Astrocyte (in vitro differentiated cells and primary cell): ENCODE measurements around the gene GNAI3. TPM values are rescaled to one million over a fixed set of nuclear protein-coding genes. Genes with fewer than 3 reads are reported as not detected.

ENCODE experiments used
- DNase-seq: peaks from one replicate; pipeline ENCODE4 v3.0.0-alpha.2; 2010; ENCODE audit warnings: low read depth
- FAIRE-seq: peaks from 2 replicates; lab custom pipeline; 2011; peaks lifted over from hg19 to GRCh38; lab: Jason Lieb, UNC
- H2AFZ ChIP-seq: 2 replicates; pipeline ENCODE4 v1.6.0; 2012; ENCODE audit warnings: low read depth, low read length, inconsistent platforms
- H3K27ac ChIP-seq: 2 replicates; pipeline ENCODE4 v1.5.1; 2011; ENCODE audit warnings: low read depth, low read length, inconsistent platforms
- H3K27me3 ChIP-seq: 2 replicates; pipeline ENCODE4 v1.6.0; 2011; ENCODE audit warnings: low read length, inconsistent platforms; ENCODE audit not compliant: insufficient read depth
- H3K36me3 ChIP-seq: 2 replicates; pipeline ENCODE4 v1.5.1; 2011; ENCODE audit warnings: low read length, inconsistent platforms; ENCODE audit not compliant: insufficient read depth
- H3K4me1 ChIP-seq: 2 replicates; pipeline ENCODE4 v1.5.1; 2011; ENCODE audit warnings: low read length, inconsistent platforms; ENCODE audit not compliant: insufficient read depth
- H3K4me2 ChIP-seq: 2 replicates; pipeline ENCODE4 v1.6.0; 2012; ENCODE audit warnings: low read length, inconsistent platforms
- H3K4me3 ChIP-seq: 2 replicates; pipeline ENCODE4 v1.5.1; 2011; ENCODE audit warnings: low read depth, mild to moderate bottlenecking, low read length, inconsistent platforms; ENCODE audit not compliant: insufficient read depth
- H3K79me2 ChIP-seq: 2 replicates; pipeline ENCODE4 v1.6.0; 2012; ENCODE audit warnings: mild to moderate bottlenecking, low read length, inconsistent platforms; ENCODE audit not compliant: insufficient read depth
- H3K9ac ChIP-seq: 2 replicates; pipeline ENCODE4 v1.6.0; 2012; ENCODE audit warnings: mild to moderate bottlenecking, low read length, inconsistent platforms
- H3K9me3 ChIP-seq: 2 replicates; pipeline ENCODE4 v1.5.1; 2012; ENCODE audit warnings: low read depth, mild to moderate bottlenecking, low read length, inconsistent platforms; ENCODE audit not compliant: insufficient read depth
- H4K20me1 ChIP-seq: 2 replicates; pipeline ENCODE4 v1.6.0; 2012; ENCODE audit warnings: low read length, inconsistent platforms; ENCODE audit not compliant: insufficient read depth
- H3K27ac Mint-ChIP-seq: one replicate; pipeline ENCODE4 v1.8.0; 2021; ENCODE audit warnings: mild to moderate bottlenecking, mixed read lengths; ENCODE audit not compliant: unreplicated experiment
- H3K27me3 Mint-ChIP-seq: one replicate; pipeline ENCODE4 v1.8.0; 2021; ENCODE audit warnings: low read depth, mixed read lengths; ENCODE audit not compliant: unreplicated experiment
- H3K36me3 Mint-ChIP-seq: one replicate; pipeline ENCODE4 v1.8.0; 2021; ENCODE audit warnings: low read depth, mixed read lengths; ENCODE audit not compliant: unreplicated experiment
- H3K4me1 Mint-ChIP-seq: one replicate; pipeline ENCODE4 v1.8.0; 2021; ENCODE audit warnings: low read depth, mixed read lengths; ENCODE audit not compliant: unreplicated experiment
- H3K4me3 Mint-ChIP-seq: one replicate; pipeline ENCODE4 v1.8.0; 2021; ENCODE audit warnings: mild to moderate bottlenecking, moderate library complexity, mixed read lengths; ENCODE audit not compliant: unreplicated experiment
- H3K9me3 Mint-ChIP-seq: one replicate; pipeline ENCODE4 v1.8.0; 2021; ENCODE audit warnings: mild to moderate bottlenecking, mixed read lengths; ENCODE audit not compliant: unreplicated experiment
- EZH2 ChIP-seq: IDR thresholded peaks from 2 replicates; pipeline ENCODE4 v1.6.1; 2012; ENCODE audit warnings: mild to moderate bottlenecking, low read length, inconsistent platforms; ENCODE audit not compliant: insufficient read depth
- total RNA-seq: library from RNA; stranded (reverse); gene quantifications from 2 replicates; pipeline ENCODE4 v1.2.1, GENCODE V29; 2021
- TF ChIP-seq, protein P1 (sequence below): IDR thresholded peaks from 2 replicates; pipeline ENCODE4 v1.5.1; 2011; ENCODE audit warnings: low read depth, mild to moderate bottlenecking, inconsistent platforms, low read length, moderate library complexity; ENCODE audit not compliant: insufficient read depth

GNAI3 gene
- total RNA-seq, 1 donor from 2014 or later: 16.1 TPM

DNA sequence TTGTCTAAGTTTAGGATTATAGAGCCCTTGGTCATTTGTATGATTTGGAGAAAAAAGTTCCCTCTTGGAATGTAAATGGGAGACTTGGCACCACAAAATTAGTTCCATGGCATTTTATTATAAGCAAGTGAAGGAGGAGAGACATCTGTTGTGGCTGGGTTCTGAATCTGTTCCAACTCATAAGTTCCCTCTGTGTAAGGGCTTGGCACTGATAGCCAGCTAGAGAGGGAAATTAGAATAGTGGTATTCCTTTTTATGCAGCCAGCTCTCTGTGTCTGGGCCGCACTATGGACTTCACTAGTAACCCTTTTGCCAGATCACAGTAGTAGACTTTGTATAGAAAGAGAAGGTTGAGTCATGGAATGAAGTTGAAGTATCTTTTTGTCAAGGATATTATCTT lies 31.1 kb downstream of the GNAI3 start:
- H3K4me2 ChIP-seq: no peak overlapping the region
- no peak for TF ChIP-seq EZH2
- TF ChIP-seq, protein P1, sequence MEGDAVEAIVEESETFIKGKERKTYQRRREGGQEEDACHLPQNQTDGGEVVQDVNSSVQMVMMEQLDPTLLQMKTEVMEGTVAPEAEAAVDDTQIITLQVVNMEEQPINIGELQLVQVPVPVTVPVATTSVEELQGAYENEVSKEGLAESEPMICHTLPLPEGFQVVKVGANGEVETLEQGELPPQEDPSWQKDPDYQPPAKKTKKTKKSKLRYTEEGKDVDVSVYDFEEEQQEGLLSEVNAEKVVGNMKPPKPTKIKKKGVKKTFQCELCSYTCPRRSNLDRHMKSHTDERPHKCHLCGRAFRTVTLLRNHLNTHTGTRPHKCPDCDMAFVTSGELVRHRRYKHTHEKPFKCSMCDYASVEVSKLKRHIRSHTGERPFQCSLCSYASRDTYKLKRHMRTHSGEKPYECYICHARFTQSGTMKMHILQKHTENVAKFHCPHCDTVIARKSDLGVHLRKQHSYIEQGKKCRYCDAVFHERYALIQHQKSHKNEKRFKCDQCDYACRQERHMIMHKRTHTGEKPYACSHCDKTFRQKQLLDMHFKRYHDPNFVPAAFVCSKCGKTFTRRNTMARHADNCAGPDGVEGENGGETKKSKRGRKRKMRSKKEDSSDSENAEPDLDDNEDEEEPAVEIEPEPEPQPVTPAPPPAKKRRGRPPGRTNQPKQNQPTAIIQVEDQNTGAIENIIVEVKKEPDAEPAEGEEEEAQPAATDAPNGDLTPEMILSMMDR: no peak
- Mint-ChIP-seq H3K27ac (no peak overlapping the region), H3K36me3 (peaks cover 11% of the 10 kb centered on the region), H3K27me3 (no peaks in the 10 kb centered on the region), H3K4me3 (no peak overlapping the region), H3K4me1 (peaks cover 8% of the 10 kb centered on the region), H3K9me3 (no peaks in the 10 kb centered on the region)
- H3K4me1 ChIP-seq: peaks cover 6% of the 10 kb centered on the region
- peaks cover 37% of the 10 kb centered on the region for H3K36me3 ChIP-seq
- H3K27me3 ChIP-seq: no peaks in the 10 kb centered on the region
- DNase-seq (peak; percentile 57), FAIRE-seq (no peak)
- no peak overlapping the region for H2AFZ ChIP-seq
- H3K9me3 ChIP-seq: no peaks in the 10 kb centered on the region
- no peak overlapping the region for H3K4me3 ChIP-seq
- no peak overlapping the region for H3K9ac ChIP-seq
- peaks cover 45% of the 10 kb centered on the region for H4K20me1 ChIP-seq
- peaks cover 55% of the 10 kb centered on the region for H3K79me2 ChIP-seq
- no peak overlapping the region for H3K27ac ChIP-seq

GRCh38 chr1:109582021-109582420 lies 33.6 kb downstream of the GNAI3 start:
- Histone ChIP-seq H3K27ac (no peak overlapping the region), H3K79me2 (peaks cover 44% of the 10 kb centered on the region), H3K9ac (no peak overlapping the region), H4K20me1 (peaks cover 34% of the 10 kb centered on the region), H3K4me2 (no peak overlapping the region), H3K27me3 (no peaks in the 10 kb centered on the region), H3K9me3 (no peaks in the 10 kb centered on the region), H2AFZ (no peak overlapping the region), H3K4me1 (peaks cover 6% of the 10 kb centered on the region), H3K4me3 (no peak overlapping the region), H3K36me3 (peaks cover 53% of the 10 kb centered on the region)
- TF ChIP-seq, protein P1: no peak
- no peak for TF ChIP-seq EZH2
- no peak overlapping the region for H3K27ac Mint-ChIP-seq
- no peaks in the 10 kb centered on the region for H3K27me3 Mint-ChIP-seq
- H3K4me3 Mint-ChIP-seq: no peak overlapping the region
- peaks cover 8% of the 10 kb centered on the region for H3K4me1 Mint-ChIP-seq
- DNase-seq: no peak
- H3K36me3 Mint-ChIP-seq: peaks cover 21% of the 10 kb centered on the region
- FAIRE-seq: no peak
- no peaks in the 10 kb centered on the region for H3K9me3 Mint-ChIP-seq

- TF ChIP-seq, protein P1: no peak
- TF ChIP-seq EZH2: no peak
- Histone ChIP-seq H2AFZ (no peak overlapping the region), H3K27me3 (no peaks in the 10 kb centered on the region), H3K27ac (no peak overlapping the region), H3K4me3 (no peak overlapping the region), H3K9ac (no peak overlapping the region), H3K4me1 (no peaks in the 10 kb centered on the region), H3K4me2 (no peak overlapping the region), H4K20me1 (peaks cover 22% of the 10 kb centered on the region), H3K36me3 (peaks cover 61% of the 10 kb centered on the region), H3K9me3 (no peaks in the 10 kb centered on the region), H3K79me2 (peaks cover 24% of the 10 kb centered on the region)
- FAIRE-seq (no peak), DNase-seq (no peak)
- Mint-ChIP-seq H3K4me3 (no peak overlapping the region), H3K27me3 (no peaks in the 10 kb centered on the region), H3K27ac (no peak overlapping the region), H3K36me3 (peaks cover 30% of the 10 kb centered on the region), H3K9me3 (no peaks in the 10 kb centered on the region), H3K4me1 (no peaks in the 10 kb centered on the region)
Observed at GRCh38 chr1:109584766-109585165, 36.4 kb downstream of the GNAI3 start.
